Immature natural killer cell (primary cell): ENCODE measurements around the gene M1AP. TPM values are rescaled to one million over a fixed set of nuclear protein-coding genes. Genes with fewer than 3 reads are reported as not detected.
A peak's percentile ranks its signal among the peaks of the same experiment; 100 is the strongest.

Source experiments
- DNase-seq, 3 donors: peaks; one replicate each; pipeline ENCODE4 v3.0.0; 2022; ENCODE audit warnings: mixed read lengths in 1 of 3
- H3K27ac Mint-ChIP-seq, 6 donors: one replicate each; pipeline ENCODE4 v1.8.0; 2020; ENCODE audit warnings: mixed read lengths in 6 of 6, mild to moderate bottlenecking in 5 of 6, inconsistent platforms in 4 of 6, moderate library complexity in 3 of 6
- H3K27me3 Mint-ChIP-seq, 3 donors: one replicate each; pipeline ENCODE4 v1.8.0; 2020 to 2021; ENCODE audit warnings: low read depth in 3 of 3, mild to moderate bottlenecking in 3 of 3, mixed read lengths in 3 of 3, moderate library complexity in 3 of 3, inconsistent platforms in 1 of 3
- H3K36me3 Mint-ChIP-seq, 3 donors: one replicate each; pipeline ENCODE4 v1.8.0; 2020; ENCODE audit warnings: mixed read lengths in 3 of 3, inconsistent platforms in 2 of 3, mild to moderate bottlenecking in 2 of 3
- H3K4me1 Mint-ChIP-seq, 2 donors: one replicate each; pipeline ENCODE4 v1.8.0; 2020; ENCODE audit warnings: inconsistent platforms in 2 of 2, mild to moderate bottlenecking in 2 of 2, mixed read lengths in 2 of 2, moderate library complexity in 1 of 2
- H3K4me3 Mint-ChIP-seq, 5 donors: one replicate each; pipeline ENCODE4 v1.8.0; 2020; ENCODE audit warnings: mild to moderate bottlenecking in 5 of 5, mixed read lengths in 5 of 5, inconsistent platforms in 3 of 5, moderate library complexity in 3 of 5
- H3K9me3 Mint-ChIP-seq, 6 donors: one replicate each; pipeline ENCODE4 v1.8.0; 2020; ENCODE audit warnings: mild to moderate bottlenecking in 6 of 6, mixed read lengths in 6 of 6, inconsistent platforms in 4 of 6, moderate library complexity in 3 of 6
- polyA plus RNA-seq, 3 donors: library from polyadenylated mRNA; unstranded; fragments of 300-500 nt; fragmentation: Illumina TruSeq; gene quantifications; one replicate each; pipeline ENCODE4 v1.2.3, GENCODE V29; 2021

Gene M1AP
- polyA plus RNA-seq, 3 donors from 2014 or later: not detected

GRCh38 chr2:74675090-74675489 lies 27.0 kb upstream of the M1AP start:
- peaks cover 0 to 2% (median 1%) of the 10 kb centered on the region in 3 donors for H3K27me3 Mint-ChIP-seq
- DNase-seq: no peak
- H3K36me3 Mint-ChIP-seq: peaks cover 28 to 67% (median 33%) of the 10 kb centered on the region in 3 donors
- no peaks in the 10 kb centered on the region for H3K4me1 Mint-ChIP-seq
- H3K4me3 Mint-ChIP-seq: no peak overlapping the region
- no peak overlapping the region for H3K27ac Mint-ChIP-seq
- H3K9me3 Mint-ChIP-seq: no peaks in the 10 kb centered on the region

GRCh38 chr2:74673826-74674528 lies 25.8 kb upstream of the M1AP start:
- H3K36me3 Mint-ChIP-seq: peaks cover 26 to 61% (median 31%) of the 10 kb centered on the region in 3 donors
- DNase-seq: no peak
- no peaks in the 10 kb centered on the region for H3K4me1 Mint-ChIP-seq
- H3K4me3 Mint-ChIP-seq: no peak overlapping the region
- H3K9me3 Mint-ChIP-seq: no peaks in the 10 kb centered on the region
- peaks cover 0 to 2% (median 1%) of the 10 kb centered on the region in 3 donors for H3K27me3 Mint-ChIP-seq
- H3K27ac Mint-ChIP-seq: no peak overlapping the region

GRCh38 chr2:74671479-74671878 lies 23.3 kb upstream of the M1AP start:
- H3K27me3 Mint-ChIP-seq: peaks cover 0 to 2% (median 1%) of the 10 kb centered on the region in 3 donors
- H3K27ac Mint-ChIP-seq: no peak overlapping the region
- H3K4me1 Mint-ChIP-seq: no peaks in the 10 kb centered on the region
- H3K36me3 Mint-ChIP-seq: peaks cover 26 to 50% (median 28%) of the 10 kb centered on the region in 3 donors
- no peak for DNase-seq
- H3K9me3 Mint-ChIP-seq: no peaks in the 10 kb centered on the region
- H3K4me3 Mint-ChIP-seq: no peak overlapping the region

GRCh38 chr2:74670263-74670662 lies 22.1 kb upstream of the M1AP start:
- H3K36me3 Mint-ChIP-seq: peaks cover 18 to 38% (median 19%) of the 10 kb centered on the region in 3 donors
- H3K4me3 Mint-ChIP-seq: no peak overlapping the region
- no peaks in the 10 kb centered on the region for H3K4me1 Mint-ChIP-seq
- DNase-seq: no peak
- H3K9me3 Mint-ChIP-seq: no peaks in the 10 kb centered on the region
- H3K27ac Mint-ChIP-seq: no peak overlapping the region
- H3K27me3 Mint-ChIP-seq: peaks cover 0 to 2% (median 1%) of the 10 kb centered on the region in 3 donors

GRCh38 chr2:74668087-74668486 lies 20.0 kb upstream of the M1AP start:
- Mint-ChIP-seq H3K27ac (no peak overlapping the region), H3K4me3 (no peak overlapping the region), H3K36me3 (peaks cover 10 to 23% (median 14%) of the 10 kb centered on the region in 3 donors), H3K9me3 (no peaks in the 10 kb centered on the region), H3K27me3 (peaks cover 0 to 2% (median 1%) of the 10 kb centered on the region in 3 donors), H3K4me1 (no peaks in the 10 kb centered on the region)
- no peak for DNase-seq

- no peak for DNase-seq
- Mint-ChIP-seq H3K4me3 (no peak overlapping the region), H3K27me3 (no peaks in the 10 kb centered on the region), H3K27ac (no peak overlapping the region), H3K4me1 (peaks cover 9 to 12% of the 10 kb centered on the region in 2 donors), H3K36me3 (peaks cover 0 to 18% (median 0%) of the 10 kb centered on the region in 3 donors), H3K9me3 (no peaks in the 10 kb centered on the region)
These were observed 11.3 kb upstream of the M1AP start for GRCh38 chr2:74659462-74659861.

- no peak for DNase-seq
- Mint-ChIP-seq H3K27ac (no peak overlapping the region), H3K36me3 (peaks cover 0 to 17% (median 0%) of the 10 kb centered on the region in 3 donors), H3K4me1 (peaks cover 14 to 17% of the 10 kb centered on the region in 2 donors), H3K9me3 (no peaks in the 10 kb centered on the region), H3K4me3 (no peak overlapping the region), H3K27me3 (peaks cover 0 to 5% (median 5%) of the 10 kb centered on the region in 3 donors)
These were observed 10.4 kb upstream of the M1AP start for GRCh38 chr2:74658516-74658915.

GRCh38 chr2:74655579-74655978 lies 7.4 kb upstream of the M1AP start:
- H3K4me3 Mint-ChIP-seq: peak overlapping the region in 3 of 5 donors; percentile 70 to 95 (median 85)
- no peak for DNase-seq
- H3K9me3 Mint-ChIP-seq: no peaks in the 10 kb centered on the region
- peaks cover 0 to 10% (median 0%) of the 10 kb centered on the region in 3 donors for H3K36me3 Mint-ChIP-seq
- H3K27ac Mint-ChIP-seq: peak overlapping the region in 1 of 6 donors; percentile 24
- peaks cover 18 to 22% of the 10 kb centered on the region in 2 donors for H3K4me1 Mint-ChIP-seq
- peaks cover 0 to 8% (median 6%) of the 10 kb centered on the region in 3 donors for H3K27me3 Mint-ChIP-seq

GRCh38 chr2:74653985-74654882 lies 6.1 kb upstream of the M1AP start, which contains the start of gene SEMA4F:
TSS of gene SEMA4F (plus strand) at chr2:74654247. CDS start at chr2:74654377, 130 bp downstream.
- Mint-ChIP-seq H3K4me3 (peak within 1 kb of the TSS; percentile 81 to 98 (median 85)), H3K36me3 (peaks cover 0 to 10% (median 0%) of the 10 kb centered on the region in 3 donors), H3K27me3 (peaks cover 0 to 10% (median 7%) of the 10 kb centered on the region in 3 donors), H3K4me1 (peaks cover 18 to 22% of the 10 kb centered on the region in 2 donors), H3K9me3 (no peaks in the 10 kb centered on the region), H3K27ac (peak within 1 kb of the TSS; percentile 63 to 85 (median 70))
- peak; percentile 91 to 92 (median 91) for DNase-seq

- no peak for DNase-seq
- no peaks in the 10 kb centered on the region for H3K9me3 Mint-ChIP-seq
- H3K4me1 Mint-ChIP-seq: peaks cover 18 to 24% of the 10 kb centered on the region in 2 donors
- H3K4me3 Mint-ChIP-seq: peak overlapping the region; percentile 81 to 98 (median 85)
- H3K27me3 Mint-ChIP-seq: peaks cover 0 to 16% (median 11%) of the 10 kb centered on the region in 3 donors
- H3K27ac Mint-ChIP-seq: peak overlapping the region; percentile 29 to 85 (median 70)
- peaks cover 0 to 10% (median 0%) of the 10 kb centered on the region in 3 donors for H3K36me3 Mint-ChIP-seq
These were observed 5.5 kb upstream of the M1AP start for GRCh38 chr2:74653589-74653984.

- peaks cover 1 to 5% of the 10 kb centered on the region in 2 donors for H3K4me1 Mint-ChIP-seq
- no peak overlapping the region for H3K4me3 Mint-ChIP-seq
- H3K9me3 Mint-ChIP-seq: no peaks in the 10 kb centered on the region
- no peak for DNase-seq
- no peak overlapping the region for H3K27ac Mint-ChIP-seq
- H3K27me3 Mint-ChIP-seq: peaks cover 2 to 16% (median 11%) of the 10 kb centered on the region in 3 donors
- no peaks in the 10 kb centered on the region for H3K36me3 Mint-ChIP-seq
These were observed 1.2 kb downstream of the M1AP start for GRCh38 chr2:74646834-74647482.

GRCh38 chr2:74646201-74646600 lies 1.9 kb downstream of the M1AP start:
- Mint-ChIP-seq H3K9me3 (no peaks in the 10 kb centered on the region), H3K4me1 (peaks cover 1 to 5% of the 10 kb centered on the region in 2 donors), H3K27ac (no peak overlapping the region), H3K27me3 (peaks cover 2 to 16% (median 11%) of the 10 kb centered on the region in 3 donors), H3K36me3 (no peaks in the 10 kb centered on the region), H3K4me3 (no peak overlapping the region)
- DNase-seq: no peak

- DNase-seq: no peak
- H3K4me3 Mint-ChIP-seq: no peak overlapping the region
- H3K4me1 Mint-ChIP-seq: peaks cover 1 to 5% of the 10 kb centered on the region in 2 donors
- H3K36me3 Mint-ChIP-seq: no peaks in the 10 kb centered on the region
- no peak overlapping the region for H3K27ac Mint-ChIP-seq
- peaks cover 2 to 15% (median 11%) of the 10 kb centered on the region in 3 donors for H3K27me3 Mint-ChIP-seq
- H3K9me3 Mint-ChIP-seq: no peaks in the 10 kb centered on the region
These were observed 2.8 kb downstream of the M1AP start for GRCh38 chr2:74645344-74645743.
